Limb (tissue), 2 donors: ENCODE data around the gene JUP.

ENCODE experiments used
- DNase-seq, 2 donors: peaks; one replicate each; pipeline ENCODE4 v3.0.0-alpha.2; 2016; ENCODE audit errors: extremely low spot score in 2 of 2

Gene JUP

DNA sequence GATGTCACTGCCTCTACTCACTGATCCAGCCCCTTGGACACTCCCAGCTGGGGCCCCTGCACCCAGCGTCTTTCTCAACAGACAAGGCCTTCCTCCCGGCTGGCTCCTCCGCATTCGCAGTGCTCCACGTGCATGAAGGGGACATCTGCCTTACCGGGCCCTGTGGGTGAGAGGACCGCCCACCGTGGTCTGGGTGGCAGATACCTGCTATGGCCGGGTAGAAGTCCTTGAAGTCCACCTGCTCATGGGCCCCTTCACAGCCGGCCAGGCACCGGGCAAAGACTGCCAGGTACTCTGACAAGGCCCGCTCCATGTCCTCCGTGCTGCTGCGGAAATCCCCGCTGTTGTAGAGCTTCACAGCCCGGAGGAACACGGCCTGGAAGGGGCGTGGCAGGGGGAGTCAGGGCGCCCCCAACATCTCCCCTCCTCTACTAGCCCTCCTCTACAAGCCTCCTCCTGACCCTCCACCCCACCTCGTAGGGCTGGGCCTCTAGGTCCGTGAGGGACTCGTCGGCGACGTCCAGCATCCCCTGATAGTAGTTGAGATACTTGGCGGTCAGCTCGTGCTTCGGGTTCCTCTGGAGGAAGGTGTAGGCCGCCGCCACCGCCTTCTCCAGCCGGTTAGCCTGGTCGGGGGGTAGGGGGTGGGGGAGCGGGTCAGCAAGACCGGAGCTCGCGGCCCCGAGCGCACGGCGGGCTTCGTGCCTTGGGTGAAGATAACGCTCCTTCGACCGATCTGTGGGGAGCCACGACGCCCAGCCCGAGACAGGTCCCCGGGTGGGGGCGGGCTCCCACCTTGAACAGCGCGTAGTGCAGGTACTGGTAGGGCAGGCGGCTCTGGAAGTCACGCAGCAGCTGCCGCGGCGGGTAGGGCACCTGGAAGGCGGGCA lies 24.4 kb upstream of the JUP start:
- DNase-seq: no peak

GRCh38 chr17:41806685-41807445 lies 20.4 kb upstream of the JUP start:
- no peak for DNase-seq

DNA sequence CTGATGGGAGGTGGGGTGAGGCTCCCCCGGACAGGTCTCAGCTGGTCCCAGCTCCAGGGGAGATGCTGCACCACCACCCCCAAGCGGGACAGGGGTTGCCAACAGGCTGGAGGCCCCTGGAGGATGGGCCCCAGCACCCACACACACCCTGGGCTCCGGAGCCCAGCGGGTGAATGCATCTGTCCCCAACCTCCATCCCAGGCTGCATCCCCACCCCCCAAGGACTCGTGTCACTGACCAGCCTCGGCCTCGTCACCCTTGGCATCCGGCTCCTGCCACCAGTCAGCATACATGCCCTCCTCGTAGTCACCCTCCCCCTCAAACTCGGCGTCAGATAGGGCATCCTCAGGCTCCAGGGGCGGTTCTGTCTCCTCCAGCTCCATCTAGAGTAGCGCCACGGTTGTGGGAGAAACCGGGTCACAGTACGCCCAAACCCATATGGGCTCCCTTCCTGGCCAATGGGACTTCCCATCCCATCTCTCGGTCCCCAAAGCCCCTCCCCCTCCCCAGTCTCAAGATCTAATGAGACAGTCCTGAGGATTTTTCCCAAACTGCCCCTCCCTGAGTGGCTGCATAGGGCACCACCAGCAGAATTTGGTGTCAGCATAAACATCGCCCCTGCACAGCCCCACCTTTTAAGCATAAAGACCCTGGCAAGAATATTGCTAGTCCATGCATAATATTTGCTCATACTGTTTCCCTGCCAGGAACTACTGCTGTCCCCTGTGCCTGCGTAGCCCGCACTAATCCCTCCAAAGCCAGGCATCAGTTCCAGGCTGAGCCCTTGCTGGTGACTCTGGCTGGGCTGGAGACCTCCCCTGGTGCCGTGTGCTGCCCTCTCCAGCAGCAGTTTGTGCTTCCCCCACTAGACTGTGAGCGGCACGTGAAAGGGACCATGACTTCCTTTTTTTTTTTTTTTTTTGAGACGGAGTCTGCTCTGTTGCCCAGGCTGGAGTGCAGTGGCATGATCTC lies 16.8 kb upstream of the JUP start:
- no peak for DNase-seq

GRCh38 chr17:41801374-41802271 lies 15.1 kb upstream of the JUP start:
- peak; percentile 80 to 90 for DNase-seq

- DNase-seq: peak in 1 of 2 donors; percentile 65
Measured at GRCh38 chr17:41800601-41801373, 14.3 kb upstream of the JUP start.

DNA sequence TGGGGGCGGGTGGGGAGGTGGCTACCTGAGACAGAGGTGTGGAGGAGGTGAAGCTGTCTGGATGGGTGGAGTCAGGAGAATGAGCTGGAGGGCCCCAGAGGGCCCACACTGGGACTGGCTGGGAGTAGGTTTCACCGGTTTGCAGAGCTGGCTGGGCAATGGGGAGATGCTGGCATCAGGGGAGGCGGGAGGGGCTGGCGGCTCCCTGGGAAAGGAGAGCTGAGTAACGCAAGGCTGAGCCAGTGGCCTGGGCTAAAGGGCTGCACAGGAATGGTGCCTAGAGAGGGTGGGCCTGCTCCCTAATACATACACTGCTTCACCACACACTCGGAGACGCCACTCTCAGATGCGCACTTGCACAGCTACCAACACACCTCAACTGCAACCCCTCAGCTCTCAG lies 12.9 kb upstream of the JUP start:
- DNase-seq: no peak

DNA sequence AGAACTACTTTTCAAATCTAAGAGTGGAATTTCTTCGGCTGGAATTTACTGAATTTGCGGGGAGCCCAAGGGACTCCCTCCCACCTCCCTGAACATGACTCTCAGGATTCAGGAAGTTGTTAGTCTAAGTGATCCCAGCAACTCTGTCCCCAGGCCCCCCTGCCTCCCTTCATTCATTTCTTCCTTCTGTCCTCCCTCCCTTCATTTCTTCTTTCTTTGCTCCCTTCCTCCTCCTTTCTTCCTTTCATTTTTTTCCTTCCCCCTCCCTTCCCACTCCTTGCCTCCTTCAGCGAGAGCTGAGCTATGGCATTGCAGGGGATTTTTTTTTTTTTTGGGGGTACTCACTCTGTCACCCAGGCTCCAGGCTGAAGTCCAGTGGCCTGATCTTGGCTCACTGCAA lies 10.9 kb upstream of the JUP start:
- no peak for DNase-seq

- no peak for DNase-seq
Measured at GRCh38 chr17:41796121-41796895, 9.8 kb upstream of the JUP start.

DNA sequence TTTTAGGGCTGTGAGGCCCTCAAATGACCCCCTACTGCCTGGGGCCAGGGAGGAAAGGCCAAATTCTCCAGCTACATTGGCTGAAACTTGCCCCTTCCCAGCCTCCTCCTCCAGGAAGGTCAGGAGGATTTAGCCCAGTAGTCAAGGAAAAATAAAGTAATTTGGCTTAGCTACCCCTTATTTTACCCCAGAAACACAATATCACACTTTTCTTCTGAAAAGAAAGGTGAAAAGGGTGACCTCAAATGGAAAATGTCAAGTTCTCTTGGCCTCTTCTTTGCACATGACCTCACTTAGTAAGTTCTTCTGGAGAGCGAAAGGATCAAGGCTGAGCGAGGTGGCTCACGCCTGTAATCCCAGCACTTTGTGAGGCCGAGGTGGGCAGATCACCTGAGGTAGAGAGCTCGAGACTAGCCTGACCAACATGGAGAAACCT lies 8.0 kb upstream of the JUP start:
- no peak for DNase-seq

- DNase-seq: no peak
Measured at GRCh38 chr17:41793784-41794539, 7.5 kb upstream of the JUP start.

GRCh38 chr17:41792845-41793783 lies 6.6 kb upstream of the JUP start:
- no peak for DNase-seq

- DNase-seq: no peak
Measured at GRCh38 chr17:41787021-41787418, 509 bp upstream of the JUP start.

DNA sequence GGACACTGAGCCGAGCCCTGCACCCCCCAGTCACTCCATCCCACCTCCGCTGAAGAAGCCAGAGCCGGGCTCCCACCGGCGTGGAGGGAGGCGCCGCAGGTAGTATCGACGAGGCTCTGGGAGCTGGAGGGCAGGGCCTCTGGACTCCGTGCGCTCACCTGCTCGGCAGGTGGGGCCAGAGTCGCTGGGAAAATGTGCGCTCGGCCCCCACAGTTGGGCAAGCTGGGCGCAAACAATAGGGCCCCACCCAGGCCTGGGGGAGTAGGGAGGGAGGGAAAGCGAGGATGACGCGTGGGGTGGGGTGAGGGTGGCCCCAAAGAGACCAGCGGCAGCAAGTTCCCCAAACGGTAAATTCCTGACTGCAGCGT lies 668 bp downstream of the JUP start:
- DNase-seq: peak in 1 of 2 donors; percentile 58

GRCh38 chr17:41785091-41785858 lies 1.2 kb downstream of the JUP start:
- DNase-seq: peak; percentile 41 to 75

DNA sequence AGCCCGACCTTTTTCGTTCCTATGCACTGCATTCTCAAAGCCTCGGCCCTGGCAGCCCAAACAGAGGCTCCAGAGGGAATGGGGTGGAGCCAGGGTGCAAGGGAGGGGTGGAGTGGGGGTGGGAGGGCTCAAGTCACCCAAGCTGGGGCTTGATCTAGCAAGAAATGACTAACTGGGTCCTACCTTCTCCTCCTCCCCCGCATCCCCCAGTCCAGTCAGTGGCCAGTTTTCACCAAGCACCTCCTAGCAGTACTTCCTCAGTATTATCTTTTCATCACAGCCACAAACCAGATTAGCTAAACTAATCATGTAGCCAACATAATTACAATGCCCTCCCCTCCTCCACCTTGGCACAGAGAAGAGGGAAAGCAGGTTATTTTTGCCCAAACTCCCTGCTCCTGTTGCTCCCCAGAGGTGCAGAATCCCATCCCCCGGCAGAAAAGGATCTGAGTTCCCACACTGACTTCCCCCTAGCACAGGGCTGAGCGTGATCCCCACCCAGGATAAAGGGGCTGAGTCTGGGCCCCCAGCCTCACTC lies 2.2 kb downstream of the JUP start:
- no peak for DNase-seq

- DNase-seq: no peak
Measured at GRCh38 chr17:41782142-41782541, 4.4 kb downstream of the JUP start.
